GM21515 (cell line): ENCODE data around the gene APBA2.
"Not testable (repeated sequence)": the region's sequence is repeated elsewhere in the genome, so short reads cannot be mapped to it uniquely, and the experiment has no call there.

Experiments
- ATAC-seq: cut with Tn5 transposase; IDR thresholded peaks from one replicate; pipeline ENCODE4 v1.9.1; 2021; ENCODE audit not compliant: unreplicated experiment

The APBA2 gene

DNA sequence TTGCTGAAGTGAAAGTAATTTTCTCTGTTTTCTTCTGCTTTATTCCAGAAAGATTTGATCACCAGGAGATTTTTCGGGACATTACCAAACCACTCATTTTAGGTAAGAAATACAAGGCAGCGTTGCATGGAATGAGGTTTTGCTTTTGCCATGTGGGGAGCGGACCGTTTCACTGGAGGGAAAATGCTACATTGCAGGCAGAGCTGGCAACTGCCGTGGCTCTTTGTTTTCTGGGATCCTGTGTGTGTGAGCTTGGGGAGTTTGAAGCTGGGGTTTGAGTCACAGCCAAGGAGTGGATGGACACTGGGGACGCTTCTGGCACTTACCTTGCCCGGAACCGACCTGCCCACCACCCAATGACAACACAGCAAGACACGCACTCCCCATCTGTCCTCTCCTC lies 109.9 kb downstream of the APBA2 start:
- no peak for ATAC-seq

DNA sequence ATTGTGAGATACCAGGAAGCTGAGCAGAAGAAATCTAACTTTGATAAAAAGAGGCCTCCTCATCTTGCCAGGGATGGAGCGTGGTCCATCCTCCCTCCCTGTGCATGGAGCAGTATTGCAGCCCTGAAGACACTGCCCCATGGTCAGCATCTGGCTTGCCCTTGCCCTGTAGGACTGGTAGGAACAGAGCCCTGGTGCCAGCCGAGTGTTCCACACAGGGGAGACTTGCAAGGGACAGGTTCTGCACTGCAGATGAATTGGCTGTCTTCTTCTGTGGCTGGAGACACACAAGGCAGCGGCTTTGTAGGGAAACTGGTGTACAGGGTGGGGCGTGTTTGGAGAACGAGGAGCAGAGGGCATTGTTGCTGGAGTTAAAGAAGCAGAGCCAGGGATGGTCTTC lies 110.5 kb downstream of the APBA2 start:
- ATAC-seq = no peak

DNA sequence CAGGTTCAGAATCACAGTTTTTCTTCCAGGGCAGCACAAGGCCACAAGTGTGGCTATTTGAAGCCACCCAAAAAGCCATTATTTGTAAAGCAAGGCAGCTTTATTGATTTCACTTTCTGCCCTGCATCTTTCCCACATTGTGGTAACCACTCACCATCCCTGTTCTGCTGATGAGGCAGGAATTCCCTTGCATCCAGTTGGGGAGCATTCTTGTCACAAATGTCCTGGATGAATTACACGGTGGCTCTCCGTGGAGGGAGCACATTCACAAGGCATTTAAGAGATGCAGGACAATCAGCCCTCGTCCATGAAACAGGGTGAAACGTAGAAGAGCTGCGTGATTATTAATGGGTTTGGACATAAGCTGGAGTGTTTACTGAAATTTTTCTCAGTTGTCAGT lies 111.2 kb downstream of the APBA2 start:
- ATAC-seq = no peak

DNA sequence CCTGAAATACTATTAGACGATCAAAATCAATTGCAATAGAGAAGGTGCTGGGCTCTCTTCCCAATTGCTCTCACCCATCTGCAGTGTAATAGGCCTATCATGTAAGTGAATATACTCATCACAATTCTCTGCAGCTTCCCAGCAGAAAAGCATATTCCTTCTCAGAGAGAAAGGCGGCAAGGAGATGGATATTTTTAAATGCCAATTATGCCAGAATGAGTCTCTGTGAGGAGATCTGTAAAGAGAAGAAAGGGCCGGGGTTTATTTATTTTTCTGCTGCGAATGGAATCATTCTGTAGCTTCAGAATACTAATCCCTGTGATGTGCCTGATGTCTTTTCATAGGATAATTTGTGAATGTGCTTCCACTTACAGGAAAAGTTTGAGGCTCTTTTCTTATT lies 112.0 kb downstream of the APBA2 start:
- no peak for ATAC-seq

DNA sequence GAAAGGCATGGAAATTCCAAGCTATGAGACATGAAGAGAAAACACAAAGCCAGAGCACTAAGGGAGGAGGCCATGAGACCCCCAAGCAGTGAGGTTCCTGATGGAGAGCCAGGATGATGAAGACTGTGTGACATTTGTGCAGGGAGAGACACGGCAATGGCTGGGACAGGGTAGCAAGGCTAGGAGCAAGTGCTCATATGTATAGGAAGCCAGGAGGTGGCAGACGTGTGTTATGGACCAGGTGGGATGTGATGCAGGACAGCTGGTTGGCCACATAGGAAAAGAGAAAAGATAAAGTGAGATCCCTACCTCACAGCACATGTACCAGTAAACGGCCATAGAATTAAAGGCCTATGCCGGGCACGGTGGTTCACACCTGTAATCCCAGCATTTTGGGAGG lies 112.7 kb downstream of the APBA2 start:
- no peak for ATAC-seq

DNA sequence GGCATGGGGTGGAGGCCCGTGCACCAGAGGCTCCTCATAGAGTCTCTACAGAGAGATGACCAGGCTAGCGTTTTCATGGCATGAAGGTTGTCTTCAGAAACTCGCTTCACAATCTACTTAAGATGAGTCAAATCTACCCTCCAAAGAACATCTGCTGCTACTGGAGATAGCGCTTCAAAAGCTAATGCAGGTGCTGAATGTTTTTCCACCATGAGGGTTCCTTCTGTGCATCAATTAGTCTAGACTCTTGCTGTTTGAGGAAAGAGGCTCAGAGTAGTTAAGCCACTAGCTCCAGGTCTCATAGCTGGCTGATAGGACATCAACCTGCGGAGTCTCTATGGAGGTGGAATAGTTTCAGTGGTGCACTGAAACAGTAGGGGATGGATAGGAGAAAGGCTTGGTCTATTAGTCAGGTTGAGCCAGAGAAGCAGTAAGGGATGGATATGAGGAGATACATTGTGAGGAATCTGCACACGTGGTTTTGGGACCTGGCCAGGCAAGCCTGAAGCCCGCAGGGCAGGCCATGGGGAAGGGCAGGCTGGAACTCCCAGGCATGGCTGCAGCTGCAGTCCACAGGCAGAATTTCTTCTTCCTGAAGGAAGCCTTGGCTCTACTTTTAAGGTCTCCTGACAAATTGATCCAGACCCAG lies 117.5 kb downstream of the APBA2 start:
- no peak for ATAC-seq

DNA sequence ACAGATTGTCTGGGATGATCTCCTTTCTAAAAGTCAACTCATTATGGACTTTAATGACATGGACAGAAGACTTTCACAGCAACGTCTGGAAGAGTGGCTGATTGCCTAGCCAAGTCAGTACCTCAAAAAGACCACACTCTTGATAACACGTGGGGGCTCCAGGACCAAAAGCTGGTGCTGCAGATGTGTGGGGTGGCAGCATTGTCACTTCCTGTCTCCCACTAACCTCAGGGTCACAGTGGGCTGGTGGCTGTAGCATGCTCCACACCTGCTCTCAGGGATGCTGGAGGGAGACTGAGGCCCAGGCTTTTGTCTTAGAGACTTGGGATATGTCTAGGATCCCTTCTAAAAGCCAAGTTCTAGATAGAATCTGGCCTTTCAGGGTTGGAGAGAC lies 118.1 kb downstream of the APBA2 start:
- ATAC-seq = no peak

DNA sequence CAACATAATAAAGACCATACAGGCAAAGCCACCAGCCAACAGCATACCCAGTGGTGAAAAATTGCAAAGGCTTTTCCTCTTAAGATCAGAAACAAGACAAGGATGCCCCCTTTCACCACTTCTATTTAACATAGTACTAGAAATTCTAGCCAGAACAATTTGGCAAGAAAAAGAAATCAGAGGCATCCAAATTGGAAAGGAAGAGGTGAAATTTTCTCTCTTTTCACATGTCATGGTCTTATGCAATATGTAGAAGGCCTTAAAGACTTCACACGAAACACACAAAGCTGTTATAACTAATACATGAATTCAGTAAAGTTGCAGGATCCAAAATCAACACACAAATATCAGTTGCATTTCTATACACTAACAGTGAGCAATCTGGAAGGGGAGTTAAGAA lies 120.2 kb downstream of the APBA2 start:
- no peak for ATAC-seq

DNA sequence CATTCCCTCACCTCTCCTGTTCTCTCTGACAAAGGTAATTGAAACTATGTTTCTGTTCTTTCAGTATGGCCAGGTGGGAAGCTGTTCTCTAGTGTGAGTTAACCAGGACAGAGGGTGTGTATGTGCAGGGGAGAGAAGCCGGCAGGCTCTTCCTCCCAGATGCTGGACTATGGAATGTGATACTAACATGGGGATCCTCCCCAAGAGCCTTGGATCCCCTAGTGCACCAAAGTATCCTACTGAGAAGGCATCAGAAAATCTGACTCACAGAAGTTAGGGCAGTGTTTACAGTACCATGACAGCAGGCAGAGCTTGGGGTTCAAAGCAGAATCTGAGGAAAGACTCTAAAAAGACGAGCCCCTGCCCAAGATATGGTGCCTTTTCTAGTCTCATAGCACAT lies 123.1 kb downstream of the APBA2 start:
- no peak for ATAC-seq

DNA sequence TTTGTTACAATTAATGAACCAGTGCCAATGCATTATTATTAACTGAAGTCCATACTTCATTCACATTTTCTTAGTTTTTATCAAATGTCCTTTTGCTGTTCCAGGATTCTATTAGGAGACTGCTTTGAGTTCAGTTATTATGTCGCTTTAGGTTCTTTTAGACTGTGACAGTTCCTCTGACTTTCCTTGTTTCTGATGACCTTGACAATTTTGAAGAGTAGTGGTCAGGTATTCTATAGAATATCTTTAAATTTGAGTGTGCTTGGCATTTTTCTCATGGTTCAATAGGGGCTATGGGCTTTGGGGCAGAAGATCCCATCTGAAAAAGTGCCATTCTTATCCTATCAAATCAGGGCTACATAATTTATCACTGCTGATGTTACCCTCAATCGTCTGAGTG lies 126.3 kb downstream of the APBA2 start:
- ATAC-seq = no peak

DNA sequence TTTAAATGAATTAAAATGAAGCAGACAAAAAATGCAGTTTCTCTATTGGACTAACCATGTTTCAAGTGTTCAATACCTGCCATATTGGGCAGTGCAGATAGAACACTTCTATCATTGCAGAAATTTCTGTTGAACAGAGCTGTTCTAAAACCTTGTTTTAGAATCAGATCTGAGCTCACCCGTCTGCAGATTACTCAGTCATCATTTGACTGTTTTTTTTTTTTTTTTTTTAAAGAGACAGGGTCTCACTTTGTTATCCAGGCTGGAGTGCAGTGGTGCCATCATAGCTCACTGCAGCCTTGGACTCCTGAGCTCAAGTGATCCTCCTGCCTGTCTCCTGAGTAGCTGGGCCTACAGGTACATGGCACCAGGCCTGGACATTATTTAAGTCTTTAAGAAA lies 128.7 kb downstream of the APBA2 start:
- no peak for ATAC-seq

DNA sequence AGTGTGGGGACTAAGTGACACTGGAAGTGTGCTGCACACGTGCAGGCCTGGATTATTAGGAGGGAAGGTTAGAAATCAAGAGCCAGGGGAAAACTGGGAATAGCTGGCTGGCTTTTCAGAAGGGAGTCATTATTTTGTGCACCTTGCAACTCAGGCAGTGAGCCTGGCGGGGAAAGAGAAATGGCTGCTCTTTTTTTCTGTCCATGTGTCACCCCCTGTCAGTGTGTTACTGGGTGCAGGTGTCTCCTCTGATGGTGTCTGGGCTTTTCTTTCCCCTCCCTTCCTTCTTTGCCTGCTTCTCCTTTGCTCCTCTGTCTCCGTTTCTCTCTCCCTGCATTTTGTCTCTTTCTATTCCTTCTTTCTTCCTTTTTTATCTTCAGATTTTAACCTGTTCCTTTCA lies 130.7 kb downstream of the APBA2 start:
- no peak for ATAC-seq

DNA sequence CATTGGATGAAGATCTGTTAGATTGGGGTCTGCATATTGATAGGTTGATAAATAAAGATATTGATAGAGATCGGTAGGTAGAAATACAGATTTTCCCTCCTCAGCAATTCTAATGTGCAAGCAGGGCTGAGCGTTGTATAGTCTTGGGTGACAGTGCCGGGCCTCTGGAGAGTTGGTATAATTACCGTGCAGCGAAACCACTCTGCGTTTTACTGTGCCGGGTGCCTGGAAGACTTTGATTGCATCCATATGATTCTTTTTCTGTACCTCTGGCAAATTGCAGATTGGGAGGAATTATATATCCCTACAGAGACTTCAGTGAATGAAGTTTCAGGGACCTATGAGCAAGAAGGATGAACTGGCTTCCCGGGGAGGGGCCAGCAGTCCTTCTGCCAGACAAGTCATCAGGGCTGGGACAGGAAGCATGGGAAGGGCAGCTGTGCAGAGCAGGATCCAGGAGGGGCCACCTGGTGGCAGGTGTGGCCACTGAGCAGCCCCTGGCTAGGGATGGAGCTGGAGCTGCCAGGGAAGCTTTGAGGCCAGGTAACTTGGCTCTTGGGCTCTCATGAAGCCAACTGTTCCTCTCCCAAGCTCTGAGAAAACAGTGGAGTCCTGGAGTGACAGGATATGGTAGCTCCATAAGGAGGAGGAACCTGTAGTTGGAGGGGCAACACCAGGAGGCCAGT lies 132.5 kb downstream of the APBA2 start:
- no peak for ATAC-seq

DNA sequence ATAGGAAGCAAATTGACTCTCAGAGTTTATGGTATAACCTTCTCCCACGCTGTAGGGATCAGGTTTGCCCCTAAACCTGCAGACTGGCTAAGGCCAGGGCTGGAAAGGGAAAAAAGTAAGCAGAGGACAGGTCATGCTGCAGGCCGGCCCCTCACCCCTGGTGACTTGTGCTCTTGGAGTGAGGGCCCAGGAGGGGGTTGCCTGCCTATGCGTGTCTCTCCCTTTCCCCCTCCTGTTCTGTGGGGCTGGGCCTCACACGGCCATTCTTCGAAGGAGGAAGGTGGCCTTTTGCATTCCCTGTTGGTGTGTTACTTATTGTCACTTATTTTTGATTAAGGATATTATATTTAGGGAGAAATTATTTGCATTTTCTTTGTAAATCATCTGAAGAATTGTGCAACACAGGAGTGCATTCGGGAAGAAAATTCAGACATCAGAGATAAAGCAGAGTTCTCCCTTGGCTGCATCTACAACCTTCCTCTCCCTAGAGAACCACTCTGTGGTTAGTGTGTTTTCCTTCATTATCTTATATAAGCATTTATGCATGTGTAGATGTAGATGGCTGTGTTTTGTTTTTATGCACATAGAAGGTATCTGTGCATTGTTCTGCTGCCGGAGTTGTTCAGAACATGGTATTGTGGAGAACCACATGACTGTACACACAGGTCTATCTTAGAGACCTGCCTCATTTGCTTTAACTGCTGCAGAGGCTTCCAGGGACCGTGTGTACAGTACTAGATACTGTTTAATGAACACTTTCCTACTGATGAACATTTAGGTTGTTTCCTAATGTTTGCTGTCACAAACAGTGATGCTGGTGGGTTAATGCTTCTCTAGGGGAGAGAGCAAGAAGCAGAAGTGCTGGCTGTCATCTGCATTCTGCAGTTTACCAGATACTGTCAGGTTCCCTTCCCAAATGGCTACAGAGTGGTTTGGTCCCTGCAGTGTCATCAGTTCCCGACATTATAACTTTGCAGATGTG lies 133.5 kb downstream of the APBA2 start:
- ATAC-seq = no peak

DNA sequence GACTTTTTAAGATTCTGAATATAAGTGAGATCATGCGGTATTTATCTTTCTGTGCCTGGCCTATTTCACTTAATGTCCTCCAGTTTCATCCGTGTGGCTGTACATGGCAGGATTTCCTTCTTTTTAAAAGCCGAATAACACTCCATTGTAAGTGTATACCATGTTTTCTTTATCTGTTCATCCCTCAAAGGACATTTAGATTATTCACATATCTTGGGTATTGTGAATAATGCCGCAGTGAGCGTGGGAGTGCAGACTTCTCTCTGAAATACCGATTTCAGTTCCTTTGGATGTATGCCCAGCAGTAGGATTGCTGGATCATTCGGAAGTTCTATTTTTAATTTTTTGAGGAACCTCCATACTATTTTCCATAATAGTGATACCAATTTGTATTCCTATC lies 136.1 kb downstream of the APBA2 start:
- ATAC-seq = no peak

DNA sequence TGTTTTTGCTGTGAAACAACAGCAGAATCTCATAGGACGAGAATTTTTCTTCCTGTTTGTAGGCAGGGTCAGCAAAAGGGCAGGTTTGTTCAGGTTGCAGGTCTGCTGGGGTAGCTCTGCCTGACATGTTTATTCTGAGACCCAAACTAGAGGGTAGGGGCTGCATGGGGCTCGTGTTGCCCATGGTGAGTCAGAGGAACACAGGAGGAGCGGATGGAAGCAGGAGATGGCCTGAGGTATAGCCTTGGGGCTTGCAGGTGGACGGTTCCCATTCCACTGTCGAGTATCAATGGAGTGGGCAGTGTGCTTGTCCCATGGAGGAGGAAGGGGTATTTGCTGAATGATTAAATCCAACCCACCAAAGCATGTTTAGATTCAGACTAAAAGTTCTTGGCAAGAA lies 138.9 kb downstream of the APBA2 start:
- ATAC-seq = no peak

DNA sequence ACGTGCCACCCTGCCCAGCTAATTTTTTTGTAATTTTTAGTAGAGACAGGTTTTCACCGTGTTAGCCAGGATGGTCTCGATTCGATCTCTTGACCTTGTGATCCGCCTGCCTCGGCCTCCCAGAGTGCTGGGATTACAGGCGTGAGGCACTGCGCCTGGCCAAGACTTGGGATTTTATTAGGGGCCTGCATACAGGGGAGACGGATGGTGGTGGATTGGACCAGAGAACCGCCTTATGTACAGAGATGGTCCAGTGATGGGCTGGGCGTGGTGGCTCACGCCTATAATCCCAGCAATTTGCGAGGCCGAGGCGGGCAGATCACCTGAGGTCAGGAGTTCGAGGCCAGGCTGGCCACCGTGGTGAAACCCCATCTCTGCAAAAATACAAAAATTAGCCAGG lies 139.6 kb downstream of the APBA2 start:
- ATAC-seq = not testable (repeated sequence)

DNA sequence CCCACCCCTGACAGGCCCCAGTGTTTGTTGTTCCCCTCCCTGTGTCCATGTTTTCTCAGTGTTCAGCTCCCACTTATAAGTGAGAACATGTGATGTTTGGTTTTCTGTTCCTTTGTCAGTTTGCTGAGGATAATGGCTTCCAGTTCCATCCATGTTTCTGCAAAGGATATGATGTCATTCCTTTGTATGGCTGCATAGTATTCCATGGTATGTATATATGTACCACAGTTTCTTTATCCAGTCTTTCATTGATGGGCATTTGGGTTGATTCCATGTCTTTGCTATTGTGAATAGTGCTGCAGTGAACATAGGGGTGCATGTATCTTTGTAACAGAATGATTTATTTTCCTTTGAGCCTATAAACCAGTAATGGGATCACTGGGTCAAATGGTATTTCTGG lies 142.4 kb downstream of the APBA2 start:
- ATAC-seq = not testable (repeated sequence)

DNA sequence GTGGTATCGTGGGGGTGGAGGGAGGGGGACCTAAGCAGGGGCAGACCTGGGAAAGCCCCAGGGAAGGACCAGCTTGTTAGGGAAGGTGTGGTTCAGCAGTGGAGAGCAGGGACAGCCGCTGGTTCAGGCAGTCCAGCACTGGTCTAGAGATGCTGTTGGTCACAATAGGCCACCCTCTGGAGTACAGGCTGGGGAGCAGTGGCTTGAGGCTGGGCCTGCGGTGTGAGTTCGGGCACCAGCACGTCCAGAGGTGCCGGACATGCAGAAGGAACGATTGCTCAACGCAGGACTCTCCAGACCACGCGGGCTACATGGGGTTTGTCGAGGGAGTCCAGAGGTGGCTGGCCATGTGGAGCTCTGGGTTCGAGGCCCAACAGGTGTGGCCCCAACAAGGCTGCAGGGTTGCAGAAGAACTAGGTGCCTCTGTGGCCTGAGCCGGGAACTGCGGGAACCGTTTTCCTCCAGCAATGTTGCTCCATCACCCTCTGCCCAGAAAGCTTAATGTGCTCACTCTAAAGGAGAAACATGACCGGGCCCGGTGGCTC lies 143.9 kb downstream of the APBA2 start:
- ATAC-seq = no peak

DNA sequence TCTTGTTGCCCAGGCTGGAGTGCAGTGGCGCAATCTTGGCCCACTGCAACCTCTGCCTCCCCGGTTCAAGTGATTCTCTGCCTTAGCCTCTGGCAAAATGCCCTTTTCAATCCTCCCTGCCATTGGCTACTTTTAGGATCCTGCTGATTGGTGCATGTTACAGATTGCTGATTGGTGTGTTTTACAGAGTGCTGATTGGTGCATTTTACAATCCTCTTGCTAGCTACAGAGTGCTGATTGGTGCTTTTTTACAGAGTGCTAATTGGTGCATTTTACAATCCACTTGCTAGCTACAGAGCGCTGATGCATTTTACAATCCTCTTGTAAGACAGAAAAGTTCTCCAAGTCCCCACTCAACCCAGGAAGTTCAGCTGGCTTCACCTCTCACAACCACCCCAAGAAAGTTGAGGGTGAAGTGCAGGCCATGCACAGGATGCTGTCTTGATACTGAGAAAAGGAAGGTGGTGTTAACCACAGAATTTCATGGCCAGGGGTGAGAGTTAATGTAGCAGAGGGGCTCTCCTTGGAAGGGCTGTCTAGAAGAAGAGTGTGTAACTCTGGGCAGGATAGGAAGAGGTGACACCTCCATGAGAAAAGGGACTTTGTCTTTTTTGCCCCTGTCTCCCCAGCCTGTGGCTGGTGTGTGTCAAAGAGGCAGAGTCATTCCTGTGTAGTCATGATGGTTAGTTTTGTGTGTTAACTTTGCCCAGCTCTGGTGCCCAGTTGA lies 145.9 kb downstream of the APBA2 start:
- no peak for ATAC-seq

DNA sequence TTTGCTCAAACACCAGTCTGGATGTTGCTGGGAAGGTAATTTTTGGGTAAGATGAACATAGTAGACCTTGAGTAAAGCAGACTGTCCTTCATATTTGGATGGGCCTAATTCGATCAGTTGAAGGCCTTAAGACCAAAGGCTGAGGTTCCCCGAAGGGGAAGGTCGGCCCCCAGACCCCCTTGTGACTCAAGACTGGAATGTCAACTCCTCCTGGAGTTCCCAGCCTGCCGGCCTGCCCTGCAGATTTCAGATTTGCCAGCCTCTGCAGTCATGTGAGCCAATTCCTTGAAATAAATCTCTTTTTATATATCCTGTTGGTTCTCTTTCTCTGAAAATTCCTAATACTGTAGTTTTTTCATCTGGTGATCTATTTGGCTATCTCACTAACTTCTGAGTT lies 146.5 kb downstream of the APBA2 start:
- ATAC-seq = no peak
